ENCODE data around the gene GDPGP1. TPM values are rescaled to one million over a fixed set of nuclear protein-coding genes. Genes with fewer than 3 reads are reported as not detected.

The GDPGP1 gene
- total and polyA plus RNA-seq, 9 of the 15 experiments (the other 6 are each of a cell fraction or from before 2014, with no cell fraction given) = 0.78 to 6.1 (median 2.8) TPM

- TF ChIP-seq HNRNPH1 (optimal IDR thresholded peaks at IDR 0.05; ENCODE audit: low read depth, low read length) (no peak), U2AF1 (optimal IDR thresholded peaks at IDR 0.05; ENCODE audit: low read depth, low read length) (no peak), MLX (CRISPR knock-in tag; conservative IDR thresholded peaks at IDR 0.05) (no peak), ZNF212 (CRISPR knock-in tag; IDR thresholded peaks at IDR 0.05) (no peak), EHMT2 (IDR thresholded peaks at IDR 0.05) (no peak), ZC3H11A (IDR thresholded peaks at IDR 0.05; ENCODE audit: low read depth, low read length) (peak; percentile 55; the same call in 1 of the 2 replicates), LCOR (CRISPR knock-in tag; IDR thresholded peaks at IDR 0.05) (no peak), E2F5 (CRISPR knock-in tag; IDR thresholded peaks at IDR 0.05) (no peak), SMARCA4 (IDR thresholded peaks at IDR 0.05) (0 out of 2 replicates have a peak, but pooled peaks have one; percentile 17), RCOR1 (IDR thresholded peaks at IDR 0.05; ENCODE audit: borderline replicate concordance in 1 of 2, low read depth in 2 of 2, low read length in 2 of 2) (peak in 1 of 2 experiments; percentile 51; a peak in 1 of 4 replicates), JUN (IDR thresholded peaks at IDR 0.05; ENCODE audit: borderline replicate concordance, low read depth, low read length) (no peak), JUN (CRISPR knock-in tag; IDR thresholded peaks at IDR 0.05; ENCODE audit: borderline replicate concordance) (no peak), ZNF589 (CRISPR knock-in tag; IDR thresholded peaks at IDR 0.05; ENCODE audit: low read depth) (no peak), TRIM28 (IDR thresholded peaks at IDR 0.05) (no peak), EZH2 (IDR thresholded peaks at IDR 0.05; ENCODE audit: borderline replicate concordance, low read depth, low read length) (no peak), RAD21 (CRISPR knock-in tag; conservative IDR thresholded peaks at IDR 0.05 in 1 of 2, IDR thresholded peaks at IDR 0.05 in 1 of 2) (peak; percentile 88 to 89), ZNF324 (CRISPR knock-in tag; IDR thresholded peaks at IDR 0.05) (no peak), KLF6 (CRISPR knock-in tag; IDR thresholded peaks at IDR 0.05; ENCODE audit: borderline replicate concordance) (no peak), SNRNP70 (optimal IDR thresholded peaks at IDR 0.05; ENCODE audit: low read depth, low read length) (no peak), ZNF174 (CRISPR knock-in tag; IDR thresholded peaks at IDR 0.05) (no peak), KAT2B (IDR thresholded peaks at IDR 0.05; ENCODE audit: low read depth, low read length) (no peak), ZNF408 (CRISPR knock-in tag; IDR thresholded peaks at IDR 0.05; ENCODE audit: low read depth) (no peak), CREM (IDR thresholded peaks at IDR 0.05; ENCODE audit: low read depth) (0 out of 2 replicates have a peak, but pooled peaks have one; percentile 18)
- TF ChIP-seq, protein P1, sequence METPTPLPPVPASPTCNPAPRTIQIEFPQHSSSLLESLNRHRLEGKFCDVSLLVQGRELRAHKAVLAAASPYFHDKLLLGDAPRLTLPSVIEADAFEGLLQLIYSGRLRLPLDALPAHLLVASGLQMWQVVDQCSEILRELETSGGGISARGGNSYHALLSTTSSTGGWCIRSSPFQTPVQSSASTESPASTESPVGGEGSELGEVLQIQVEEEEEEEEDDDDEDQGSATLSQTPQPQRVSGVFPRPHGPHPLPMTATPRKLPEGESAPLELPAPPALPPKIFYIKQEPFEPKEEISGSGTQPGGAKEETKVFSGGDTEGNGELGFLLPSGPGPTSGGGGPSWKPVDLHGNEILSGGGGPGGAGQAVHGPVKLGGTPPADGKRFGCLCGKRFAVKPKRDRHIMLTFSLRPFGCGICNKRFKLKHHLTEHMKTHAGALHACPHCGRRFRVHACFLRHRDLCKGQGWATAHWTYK (CRISPR knock-in tag; IDR thresholded peaks at IDR 0.05) = no peak
- TF ChIP-seq, protein P2, sequence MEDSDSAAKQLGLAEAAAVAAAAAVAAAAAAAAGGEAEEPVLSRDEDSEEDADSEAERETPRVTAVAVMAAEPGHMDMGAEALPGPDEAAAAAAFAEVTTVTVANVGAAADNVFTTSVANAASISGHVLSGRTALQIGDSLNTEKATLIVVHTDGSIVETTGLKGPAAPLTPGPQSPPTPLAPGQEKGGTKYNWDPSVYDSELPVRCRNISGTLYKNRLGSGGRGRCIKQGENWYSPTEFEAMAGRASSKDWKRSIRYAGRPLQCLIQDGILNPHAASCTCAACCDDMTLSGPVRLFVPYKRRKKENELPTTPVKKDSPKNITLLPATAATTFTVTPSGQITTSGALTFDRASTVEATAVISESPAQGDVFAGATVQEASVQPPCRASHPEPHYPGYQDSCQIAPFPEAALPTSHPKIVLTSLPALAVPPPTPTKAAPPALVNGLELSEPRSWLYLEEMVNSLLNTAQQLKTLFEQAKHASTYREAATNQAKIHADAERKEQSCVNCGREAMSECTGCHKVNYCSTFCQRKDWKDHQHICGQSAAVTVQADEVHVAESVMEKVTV (CRISPR knock-in tag; IDR thresholded peaks at IDR 0.05) = peak; percentile 90
These were observed 52.7 kb downstream of the GDPGP1 start (continued) for GRCh38 chr15:90286678-90287077.

Data from K562 (cell line).